Measurements from ENCODE around the gene LPP.

GRCh38 chr3:188533612-188534357, 379.8 kb downstream of the LPP start:
- TF ChIP-seq SIN3A (IDR thresholded peaks at IDR 0.05; ENCODE audit: borderline replicate concordance, insufficient read depth, low read length) (no peak), TAF1 (IDR thresholded peaks at IDR 0.05; ENCODE audit: borderline replicate concordance, insufficient read depth, low read length) (no peak), POLR2AphosphoS5 (IDR thresholded peaks at IDR 0.05; ENCODE audit: low read depth, low read length) (no peak), REST (IDR thresholded peaks at IDR 0.05; ENCODE audit: insufficient read depth in 1 of 2, low read depth in 2 of 2, low read length in 2 of 2) (no peak)
